Coronary artery (tissue), 2 donors: Measurements from ENCODE around the gene UBE2L6.

Source experiments
- DNase-seq: peaks from one replicate; pipeline ENCODE4 v3.0.0-alpha.2; 2017; ENCODE audit warnings: low spot score
- H3K27ac ChIP-seq, 2 donors: fragments of 200-600 bp; sonication (generic); one replicate each; pipeline ENCODE4 v1.5.1; 2016 to 2019
- H3K4me3 ChIP-seq: fragments of 200-600 bp; sonication (generic); 2 replicates; pipeline ENCODE4 v1.5.1; 2016; ENCODE audit warnings: mild to moderate bottlenecking, moderate library complexity
- CTCF ChIP-seq: fragments of 200-600 bp; sonication (generic); IDR thresholded peaks from one replicate; pipeline ENCODE4 v1.5.1; 2019; ENCODE audit warnings: antibody characterized with exemption

The UBE2L6 gene

GRCh38 chr11:57604296-57605027 lies 37.0 kb upstream of the UBE2L6 start:
- TF ChIP-seq CTCF = no peak
- H3K4me3 ChIP-seq = no peak overlapping the region
- no peak overlapping the region for H3K27ac ChIP-seq
- no peak for DNase-seq

- H3K27ac ChIP-seq = no peak overlapping the region
- no peak overlapping the region for H3K4me3 ChIP-seq
- no peak for TF ChIP-seq CTCF
- DNase-seq = no peak
Observed at GRCh38 chr11:57601297-57601696, 33.8 kb upstream of the UBE2L6 start.

- TF ChIP-seq CTCF = no peak
- no peak for DNase-seq
- Histone ChIP-seq H3K27ac (peak overlapping the region; percentile 83 to 99), H3K4me3 (peak overlapping the region; percentile 90)
Observed at GRCh38 chr11:57599381-57599780, 31.9 kb upstream of the UBE2L6 start.

- no peak for DNase-seq
- no peak for TF ChIP-seq CTCF
- Histone ChIP-seq H3K4me3 (peak overlapping the region; percentile 90), H3K27ac (peak overlapping the region; percentile 83 to 99)
Observed at GRCh38 chr11:57598831-57599155, 31.3 kb upstream of the UBE2L6 start.

- peak overlapping the region; percentile 90 for H3K4me3 ChIP-seq
- DNase-seq = peak; percentile 94
- no peak for TF ChIP-seq CTCF
Observed at GRCh38 chr11:57597916-57598830, 30.7 kb upstream of the UBE2L6 start.

GRCh38 chr11:57597461-57597915 lies 30.0 kb upstream of the UBE2L6 start, which contains the start of gene SERPING1:
SERPING1 (plus strand) TSS chr11:57597685; CDS start chr11:57598271, 586 bp downstream.
- H3K4me3 ChIP-seq = peak within 1 kb of the TSS; percentile 90
- no peak for TF ChIP-seq CTCF
- peak; percentile 86 for DNase-seq
- peak within 1 kb of the TSS; percentile 83 to 99 for H3K27ac ChIP-seq

More at GRCh38 chr11:57597916-57598830, 30.7 kb upstream of the UBE2L6 start:
- peak overlapping the region; percentile 83 to 99 for H3K27ac ChIP-seq
